Measurements from ENCODE around the gene NFATC4.
"Not testable (repeated sequence)": the region's sequence is repeated elsewhere in the genome, so short reads cannot be mapped to it uniquely, and the experiment has no call there.

NFATC4 gene

GRCh38 chr14:24378327-24378726 lies 10.3 kb downstream of the NFATC4 start:
- H3K27ac ChIP-seq (ENCODE audit: low read depth, low read length), result no peak overlapping the region
- H3K4me3 ChIP-seq (ENCODE audit: low read depth, low read length), result no peak overlapping the region
- no peak overlapping the region for H2AFZ ChIP-seq (ENCODE audit: low read length, unreplicated experiment)

GRCh38 chr14:24378981-24379906 lies 11.3 kb downstream of the NFATC4 start:
- H3K27me3 ChIP-seq (ENCODE audit: insufficient read depth, low read length), result no peaks in the 10 kb centered on the region

More at GRCh38 chr14:24378327-24378726, 10.3 kb downstream of the NFATC4 start:
- no peaks in the 10 kb centered on the region for H3K27me3 ChIP-seq (ENCODE audit: insufficient read depth, low read length)
- H3K36me3 ChIP-seq (ENCODE audit: insufficient read depth, low read length), result peaks cover 8% of the 10 kb centered on the region; the same call in 1 of the 2 replicates
- no peaks in the 10 kb centered on the region for H3K4me1 ChIP-seq (ENCODE audit: control insufficient read depth, insufficient read depth, low read length, unreplicated experiment)
- H3K79me2 ChIP-seq (ENCODE audit: control insufficient read depth, insufficient read depth, low read length, unreplicated experiment), result no peaks in the 10 kb centered on the region

GRCh38 chr14:24379907-24380730 lies 12.1 kb downstream of the NFATC4 start:
- no peak overlapping the region for H3K4me3 ChIP-seq (ENCODE audit: low read depth, low read length)
- no peaks in the 10 kb centered on the region for H3K27me3 ChIP-seq (ENCODE audit: insufficient read depth, low read length)
- no peaks in the 10 kb centered on the region for H3K79me2 ChIP-seq (ENCODE audit: control insufficient read depth, insufficient read depth, low read length, unreplicated experiment)
- H3K4me1 ChIP-seq (ENCODE audit: control insufficient read depth, insufficient read depth, low read length, unreplicated experiment), result no peaks in the 10 kb centered on the region
- no peak overlapping the region for H2AFZ ChIP-seq (ENCODE audit: low read length, unreplicated experiment)
- peaks cover 4% of the 10 kb centered on the region; the same call in 1 of the 2 replicates for H3K36me3 ChIP-seq (ENCODE audit: insufficient read depth, low read length)
- no peak overlapping the region for H3K27ac ChIP-seq (ENCODE audit: low read depth, low read length)

More at GRCh38 chr14:24378981-24379906, 11.3 kb downstream of the NFATC4 start:
- Histone ChIP-seq H3K4me3 (ENCODE audit: low read depth, low read length) (no peak overlapping the region), H2AFZ (ENCODE audit: low read length, unreplicated experiment) (no peak overlapping the region), H3K27ac (ENCODE audit: low read depth, low read length) (no peak overlapping the region), H3K79me2 (ENCODE audit: control insufficient read depth, insufficient read depth, low read length, unreplicated experiment) (no peaks in the 10 kb centered on the region), H3K4me1 (ENCODE audit: control insufficient read depth, insufficient read depth, low read length, unreplicated experiment) (no peaks in the 10 kb centered on the region), H3K36me3 (ENCODE audit: insufficient read depth, low read length) (peaks cover 4% of the 10 kb centered on the region; the same call in 1 of the 2 replicates)

DNA sequence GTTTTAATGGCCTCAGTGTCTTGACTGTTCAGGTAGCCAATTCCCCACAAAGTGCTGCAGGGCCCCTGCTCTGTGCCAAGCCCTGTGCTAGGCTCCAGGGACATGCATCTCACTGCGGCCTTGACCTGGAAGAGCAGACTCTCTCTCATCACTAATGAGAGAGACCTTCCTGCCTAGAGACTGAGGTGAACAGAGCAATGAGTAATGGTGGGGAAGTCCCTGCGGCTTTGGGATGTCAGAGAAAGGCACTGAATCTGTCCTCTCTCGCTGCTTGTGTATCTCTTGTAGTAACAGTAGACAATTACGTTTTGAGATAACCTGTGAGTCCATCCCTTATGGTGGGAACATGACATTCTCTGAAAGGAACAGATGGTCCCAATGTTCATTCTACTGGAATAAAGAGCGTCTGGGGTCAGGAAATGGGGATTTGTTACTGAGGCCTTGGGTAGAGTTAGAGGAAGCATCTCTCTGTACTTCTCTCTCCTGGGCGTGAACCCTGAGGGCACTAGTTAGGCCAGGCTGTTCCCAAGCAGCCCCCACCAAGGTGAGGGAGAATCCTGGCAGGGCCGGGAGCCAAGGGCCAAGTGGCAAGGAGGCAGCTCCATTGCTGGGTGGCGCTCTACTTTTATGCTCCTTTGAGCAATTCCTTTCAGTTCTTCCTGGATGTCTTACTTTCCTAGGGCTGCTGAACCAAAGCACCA lies 13.5 kb downstream of the NFATC4 start:
- Histone ChIP-seq H3K4me1 (ENCODE audit: control insufficient read depth, insufficient read depth, low read length, unreplicated experiment) (no peaks in the 10 kb centered on the region), H3K36me3 (ENCODE audit: insufficient read depth, low read length) (peaks cover 4% of the 10 kb centered on the region; the same call in 1 of the 2 replicates)

GRCh38 chr14:24382064-24382371 lies 14.0 kb downstream of the NFATC4 start:
- no peak overlapping the region for H2AFZ ChIP-seq (ENCODE audit: low read length, unreplicated experiment)
- H3K4me1 ChIP-seq (ENCODE audit: control insufficient read depth, insufficient read depth, low read length, unreplicated experiment), result no peaks in the 10 kb centered on the region
- H3K4me3 ChIP-seq (ENCODE audit: low read depth, low read length), result no peak overlapping the region
- H3K79me2 ChIP-seq (ENCODE audit: control insufficient read depth, insufficient read depth, low read length, unreplicated experiment), result no peaks in the 10 kb centered on the region
- H3K36me3 ChIP-seq (ENCODE audit: insufficient read depth, low read length), result no peaks in the 10 kb centered on the region
- H3K27me3 ChIP-seq (ENCODE audit: insufficient read depth, low read length), result no peaks in the 10 kb centered on the region
- H3K27ac ChIP-seq (ENCODE audit: low read depth, low read length), result no peak overlapping the region

More for the DNA sequence above, 13.5 kb downstream of the NFATC4 start:
- Histone ChIP-seq H3K27me3 (ENCODE audit: insufficient read depth, low read length) (no peaks in the 10 kb centered on the region), H3K27ac (ENCODE audit: low read depth, low read length) (no peak overlapping the region), H3K4me3 (ENCODE audit: low read depth, low read length) (no peak overlapping the region), H2AFZ (ENCODE audit: low read length, unreplicated experiment) (no peak overlapping the region), H3K79me2 (ENCODE audit: control insufficient read depth, insufficient read depth, low read length, unreplicated experiment) (no peaks in the 10 kb centered on the region)

GRCh38 chr14:24384169-24384568 lies 16.2 kb downstream of the NFATC4 start:
- H3K27me3 ChIP-seq (ENCODE audit: insufficient read depth, low read length), result no peaks in the 10 kb centered on the region
- no peaks in the 10 kb centered on the region for H3K79me2 ChIP-seq (ENCODE audit: control insufficient read depth, insufficient read depth, low read length, unreplicated experiment)
- H3K36me3 ChIP-seq (ENCODE audit: insufficient read depth, low read length), result no peaks in the 10 kb centered on the region
- H2AFZ ChIP-seq (ENCODE audit: low read length, unreplicated experiment), result no peak overlapping the region
- peaks cover 4% of the 10 kb centered on the region for H3K4me1 ChIP-seq (ENCODE audit: control insufficient read depth, insufficient read depth, low read length, unreplicated experiment)
- H3K27ac ChIP-seq (ENCODE audit: low read depth, low read length), result no peak overlapping the region
- H3K4me3 ChIP-seq (ENCODE audit: low read depth, low read length), result no peak overlapping the region

GRCh38 chr14:24385524-24385923 lies 17.5 kb downstream of the NFATC4 start:
- Histone ChIP-seq H3K27me3 (ENCODE audit: insufficient read depth, low read length) (no peaks in the 10 kb centered on the region), H2AFZ (ENCODE audit: low read length, unreplicated experiment) (no peak overlapping the region), H3K79me2 (ENCODE audit: control insufficient read depth, insufficient read depth, low read length, unreplicated experiment) (no peaks in the 10 kb centered on the region), H3K36me3 (ENCODE audit: insufficient read depth, low read length) (no peaks in the 10 kb centered on the region), H3K4me3 (ENCODE audit: low read depth, low read length) (no peak overlapping the region), H3K4me1 (ENCODE audit: control insufficient read depth, insufficient read depth, low read length, unreplicated experiment) (peaks cover 7% of the 10 kb centered on the region), H3K27ac (ENCODE audit: low read depth, low read length) (no peak overlapping the region)

GRCh38 chr14:24387009-24387345 lies 19.0 kb downstream of the NFATC4 start:
- Histone ChIP-seq H3K79me2 (ENCODE audit: control insufficient read depth, insufficient read depth, low read length, unreplicated experiment) (no peaks in the 10 kb centered on the region), H2AFZ (ENCODE audit: low read length, unreplicated experiment) (no peak overlapping the region), H3K4me3 (ENCODE audit: low read depth, low read length) (no peak overlapping the region), H3K27ac (ENCODE audit: low read depth, low read length) (no peak overlapping the region), H3K27me3 (ENCODE audit: insufficient read depth, low read length) (no peaks in the 10 kb centered on the region), H3K36me3 (ENCODE audit: insufficient read depth, low read length) (no peaks in the 10 kb centered on the region), H3K4me1 (ENCODE audit: control insufficient read depth, insufficient read depth, low read length, unreplicated experiment) (peaks cover 10% of the 10 kb centered on the region)

GRCh38 chr14:24387579-24387978 lies 19.6 kb downstream of the NFATC4 start:
- H3K27ac ChIP-seq (ENCODE audit: low read depth, low read length); H3K4me3 ChIP-seq (ENCODE audit: low read depth, low read length); H2AFZ ChIP-seq (ENCODE audit: low read length, unreplicated experiment); H3K79me2 ChIP-seq (ENCODE audit: control insufficient read depth, insufficient read depth, low read length, unreplicated experiment); H3K36me3 ChIP-seq (ENCODE audit: insufficient read depth, low read length); H3K27me3 ChIP-seq (ENCODE audit: insufficient read depth, low read length): not testable (repeated sequence)
- peaks cover 12% of the 10 kb centered on the region for H3K4me1 ChIP-seq (ENCODE audit: control insufficient read depth, insufficient read depth, low read length, unreplicated experiment)

GRCh38 chr14:24388474-24389179 lies 20.6 kb downstream of the NFATC4 start:
- Histone ChIP-seq H3K27me3 (ENCODE audit: insufficient read depth, low read length) (no peaks in the 10 kb centered on the region), H3K27ac (ENCODE audit: low read depth, low read length) (no peak overlapping the region), H2AFZ (ENCODE audit: low read length, unreplicated experiment) (no peak overlapping the region), H3K4me3 (ENCODE audit: low read depth, low read length) (no peak overlapping the region), H3K79me2 (ENCODE audit: control insufficient read depth, insufficient read depth, low read length, unreplicated experiment) (no peaks in the 10 kb centered on the region), H3K4me1 (ENCODE audit: control insufficient read depth, insufficient read depth, low read length, unreplicated experiment) (peaks cover 16% of the 10 kb centered on the region), H3K36me3 (ENCODE audit: insufficient read depth, low read length) (no peaks in the 10 kb centered on the region)
